ENCODE measurements around the gene HSPH1. TPM values are rescaled to one million over a fixed set of nuclear protein-coding genes. Genes with fewer than 3 reads are reported as not detected.

Gene HSPH1
- total and polyA plus RNA-seq, 4 donors, result 11.0 to 30.3 (median 20.3) TPM

GRCh38 chr13:31159306-31159705, 2.4 kb downstream of the HSPH1 start (continued):
- TF ChIP-seq REST (IDR thresholded peaks at IDR 0.05), result no peak
- TF ChIP-seq FOXA2 (IDR thresholded peaks at IDR 0.05), result no peak
- TF ChIP-seq YY1 (IDR thresholded peaks at IDR 0.05), result no peak
- TF ChIP-seq GABPA (IDR thresholded peaks at IDR 0.05 in 1 of 2, conservative IDR thresholded peaks at IDR 0.05 in 1 of 2), result no peak
- no peak for TF ChIP-seq HNF4G (IDR thresholded peaks at IDR 0.05)

- Histone ChIP-seq H3K36me3 (ENCODE audit: control insufficient read depth in 4 of 4, insufficient read depth in 3 of 4, low read depth in 1 of 4, low read length in 3 of 4) (peaks cover 3 to 52% (median 47%) of the 10 kb centered on the region in 4 donors), H3K27me3 (ENCODE audit: control insufficient read depth in 4 of 4, insufficient read depth in 4 of 4, low read length in 3 of 4) (no peaks in the 10 kb centered on the region), H3K27ac (ENCODE audit: low read depth in 1 of 2, low read length in 2 of 2) (no peak overlapping the region), H3K9ac (ENCODE audit: low read depth in 1 of 2, low read length in 2 of 2) (no peak overlapping the region), H3K4me1 (ENCODE audit: control insufficient read depth in 4 of 4, insufficient read depth in 4 of 4, low read length in 3 of 4) (peaks cover 0 to 6% (median 5%) of the 10 kb centered on the region in 4 donors), H3K4me3 (ENCODE audit: low read depth in 1 of 3, low read length in 3 of 3) (no peak overlapping the region), H3K9me3 (ENCODE audit: control insufficient read depth in 4 of 4, low read length in 3 of 4) (no peaks in the 10 kb centered on the region)
- WGBS, result 97% methylated on average over 2 of the region's 2 CpGs
- TF ChIP-seq FOXA1 (IDR thresholded peaks at IDR 0.05) (no peak), RAD21 (IDR thresholded peaks at IDR 0.05) (no peak), GABPA (IDR thresholded peaks at IDR 0.05 in 1 of 2, conservative IDR thresholded peaks at IDR 0.05 in 1 of 2) (no peak)
- DNase-seq (ENCODE audit: low spot score), result no peak
Observed at GRCh38 chr13:31154939-31155338, 6.8 kb downstream of the HSPH1 start.

- 93% methylated on average over 3 of the region's 3 CpGs for WGBS
- TF ChIP-seq ATF3 (IDR thresholded peaks at IDR 0.05) (no peak), REST (IDR thresholded peaks at IDR 0.05) (no peak), NR2F2 (IDR thresholded peaks at IDR 0.05) (no peak), JUND (IDR thresholded peaks at IDR 0.05) (no peak), GABPA (IDR thresholded peaks at IDR 0.05 in 1 of 2, conservative IDR thresholded peaks at IDR 0.05 in 1 of 2) (no peak)
- Histone ChIP-seq H3K27ac (ENCODE audit: low read depth in 1 of 2, low read length in 2 of 2) (no peak overlapping the region), H3K27me3 (ENCODE audit: control insufficient read depth in 4 of 4, insufficient read depth in 4 of 4, low read length in 3 of 4) (no peaks in the 10 kb centered on the region), H3K4me3 (ENCODE audit: low read depth in 1 of 3, low read length in 3 of 3) (no peak overlapping the region), H3K4me1 (ENCODE audit: control insufficient read depth in 4 of 4, insufficient read depth in 4 of 4, low read length in 3 of 4) (no peaks in the 10 kb centered on the region), H3K9me3 (ENCODE audit: control insufficient read depth in 4 of 4, low read length in 3 of 4) (no peaks in the 10 kb centered on the region), H3K36me3 (ENCODE audit: control insufficient read depth in 4 of 4, insufficient read depth in 3 of 4, low read depth in 1 of 4, low read length in 3 of 4) (peaks cover 3 to 75% (median 71%) of the 10 kb centered on the region in 4 donors), H3K9ac (ENCODE audit: low read depth in 1 of 2, low read length in 2 of 2) (no peak overlapping the region)
- no peak for DNase-seq (ENCODE audit: low spot score)
Observed at GRCh38 chr13:31151837-31152236, 9.9 kb downstream of the HSPH1 start.
